Measurements from ENCODE around the gene LRRTM4. TPM values are rescaled to one million over a fixed set of nuclear protein-coding genes. Genes with fewer than 3 reads are reported as not detected.

Gene LRRTM4
- polyA plus RNA-seq, 1 donor = 1.2 TPM

DNA sequence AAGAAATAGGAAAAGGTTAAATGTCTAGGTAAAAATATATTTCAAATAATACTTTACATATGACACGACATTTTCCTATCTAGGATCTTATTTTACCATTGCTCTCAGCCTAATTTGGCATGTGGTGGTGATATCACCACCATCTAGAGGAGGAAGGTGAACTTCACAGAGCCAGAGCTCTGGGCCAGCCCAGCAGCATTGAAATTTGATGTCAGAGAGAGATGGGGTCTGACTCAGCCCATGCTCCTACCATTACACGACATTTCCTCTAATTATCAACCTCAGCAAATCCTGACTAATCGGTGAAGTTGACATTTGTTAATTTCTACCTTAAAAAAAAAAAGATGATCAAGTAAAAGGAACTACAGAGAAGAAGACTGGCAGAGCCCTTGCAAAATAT lies 42.3 kb downstream of the LRRTM4 start:
- Histone ChIP-seq H3K9me3 (ENCODE audit: control insufficient read depth, low read depth, low read length) (no peaks in the 10 kb centered on the region), H3K27ac (ENCODE audit: low read length) (no peak overlapping the region), H3K27me3 (ENCODE audit: control insufficient read depth, insufficient read depth, low read length) (no peaks in the 10 kb centered on the region), H3K4me1 (ENCODE audit: control insufficient read depth, insufficient read depth, low read length) (no peaks in the 10 kb centered on the region), H3K36me3 (ENCODE audit: control insufficient read depth, insufficient read depth, low read length) (no peaks in the 10 kb centered on the region), H3K4me3 (ENCODE audit: low read length) (no peak overlapping the region)
- DNase-seq = no peak
- 58% methylated on average over 3 of the region's 3 CpGs for WGBS (ENCODE audit: insufficient coverage, low lambda C conversion rate)

- H3K27ac ChIP-seq (ENCODE audit: low read length) = no peak overlapping the region
- no peaks in the 10 kb centered on the region for H3K9me3 ChIP-seq (ENCODE audit: control insufficient read depth, low read depth, low read length)
- 25% methylated on average over 5 of the region's 6 CpGs for WGBS (ENCODE audit: insufficient coverage, low lambda C conversion rate)
- no peaks in the 10 kb centered on the region for H3K36me3 ChIP-seq (ENCODE audit: control insufficient read depth, insufficient read depth, low read length)
- no peaks in the 10 kb centered on the region for H3K27me3 ChIP-seq (ENCODE audit: control insufficient read depth, insufficient read depth, low read length)
- H3K4me1 ChIP-seq (ENCODE audit: control insufficient read depth, insufficient read depth, low read length) = no peaks in the 10 kb centered on the region
- H3K4me3 ChIP-seq (ENCODE audit: low read length) = no peak overlapping the region
- no peak for DNase-seq
These were observed 42.8 kb downstream of the LRRTM4 start for GRCh38 chr2:77479395-77479794.

DNA sequence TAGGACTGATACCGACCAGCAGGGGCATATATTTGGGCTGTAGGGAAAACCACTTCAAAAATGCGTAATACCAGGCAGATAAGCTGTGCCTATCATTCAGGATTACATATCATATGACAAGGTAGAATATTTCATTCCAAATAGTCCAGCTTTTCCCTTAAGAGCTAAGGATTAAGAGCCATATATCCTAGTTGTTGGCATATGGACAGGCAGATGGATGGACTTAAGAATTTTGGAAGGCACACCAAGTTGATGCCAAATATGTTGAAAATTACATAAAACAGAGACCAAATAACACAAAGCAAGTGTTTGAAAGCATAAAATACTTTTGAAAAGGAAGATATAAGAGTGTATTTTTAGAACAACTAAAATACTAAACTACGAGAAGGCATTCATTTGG lies 52.1 kb downstream of the LRRTM4 start:
- Histone ChIP-seq H3K36me3 (ENCODE audit: control insufficient read depth, insufficient read depth, low read length) (no peaks in the 10 kb centered on the region), H3K27me3 (ENCODE audit: control insufficient read depth, insufficient read depth, low read length) (no peaks in the 10 kb centered on the region), H3K4me3 (ENCODE audit: low read length) (no peak overlapping the region), H3K9me3 (ENCODE audit: control insufficient read depth, low read depth, low read length) (no peaks in the 10 kb centered on the region), H3K27ac (ENCODE audit: low read length) (no peak overlapping the region), H3K4me1 (ENCODE audit: control insufficient read depth, insufficient read depth, low read length) (no peaks in the 10 kb centered on the region)
- DNase-seq = no peak
- 83% methylated on average over 1 of the region's 3 CpGs for WGBS (ENCODE audit: insufficient coverage, low lambda C conversion rate)

GRCh38 chr2:77469106-77469505 lies 53.1 kb downstream of the LRRTM4 start:
- Histone ChIP-seq H3K27ac (ENCODE audit: low read length) (no peak overlapping the region), H3K4me1 (ENCODE audit: control insufficient read depth, insufficient read depth, low read length) (no peaks in the 10 kb centered on the region), H3K9me3 (ENCODE audit: control insufficient read depth, low read depth, low read length) (no peaks in the 10 kb centered on the region), H3K27me3 (ENCODE audit: control insufficient read depth, insufficient read depth, low read length) (no peaks in the 10 kb centered on the region), H3K36me3 (ENCODE audit: control insufficient read depth, insufficient read depth, low read length) (no peaks in the 10 kb centered on the region), H3K4me3 (ENCODE audit: low read length) (no peak overlapping the region)
- DNase-seq = no peak
- 75% methylated on average over 1 of the region's 4 CpGs for WGBS (ENCODE audit: insufficient coverage, low lambda C conversion rate)

GRCh38 chr2:77459840-77460239 lies 62.3 kb downstream of the LRRTM4 start:
- Histone ChIP-seq H3K4me3 (ENCODE audit: low read length) (no peak overlapping the region), H3K9me3 (ENCODE audit: control insufficient read depth, low read depth, low read length) (no peaks in the 10 kb centered on the region), H3K4me1 (ENCODE audit: control insufficient read depth, insufficient read depth, low read length) (no peaks in the 10 kb centered on the region), H3K27me3 (ENCODE audit: control insufficient read depth, insufficient read depth, low read length) (no peaks in the 10 kb centered on the region), H3K27ac (ENCODE audit: low read length) (no peak overlapping the region), H3K36me3 (ENCODE audit: control insufficient read depth, insufficient read depth, low read length) (no peaks in the 10 kb centered on the region)
- DNase-seq = no peak
- WGBS (ENCODE audit: insufficient coverage, low lambda C conversion rate) = 80% methylated on average over 1 of the region's 3 CpGs

DNA sequence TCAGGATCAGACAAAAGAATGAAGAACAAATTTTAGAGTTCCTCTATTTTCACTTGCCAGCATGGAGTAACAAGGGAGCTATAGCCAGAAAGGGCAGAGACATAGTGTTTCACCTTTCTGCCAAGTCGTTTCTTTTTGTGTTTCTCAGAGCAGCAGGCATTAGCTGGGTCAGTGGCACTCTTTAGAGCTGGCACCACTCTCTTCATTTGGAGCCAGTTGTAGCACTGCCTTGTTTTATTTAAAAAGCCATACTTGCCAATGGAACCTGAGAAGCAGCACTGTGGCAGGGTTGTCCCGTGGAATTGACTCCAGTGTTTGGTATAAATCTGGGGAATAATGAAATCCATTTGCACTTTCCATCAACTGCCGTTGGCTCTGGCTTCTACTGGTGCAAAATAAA lies 64.0 kb downstream of the LRRTM4 start:
- no peak overlapping the region for H3K27ac ChIP-seq (ENCODE audit: low read length)
- H3K4me3 ChIP-seq (ENCODE audit: low read length) = no peak overlapping the region
- no peak for DNase-seq
- WGBS (ENCODE audit: insufficient coverage, low lambda C conversion rate) = 100% methylated on average over 1 of the region's 3 CpGs
- H3K27me3 ChIP-seq (ENCODE audit: control insufficient read depth, insufficient read depth, low read length) = no peaks in the 10 kb centered on the region
- no peaks in the 10 kb centered on the region for H3K9me3 ChIP-seq (ENCODE audit: control insufficient read depth, low read depth, low read length)
- H3K36me3 ChIP-seq (ENCODE audit: control insufficient read depth, insufficient read depth, low read length) = no peaks in the 10 kb centered on the region
- H3K4me1 ChIP-seq (ENCODE audit: control insufficient read depth, insufficient read depth, low read length) = no peaks in the 10 kb centered on the region

GRCh38 chr2:77457665-77458064 lies 64.5 kb downstream of the LRRTM4 start:
- WGBS (ENCODE audit: insufficient coverage, low lambda C conversion rate) = 100% methylated on average over 1 of the region's 1 CpG
- Histone ChIP-seq H3K27ac (ENCODE audit: low read length) (no peak overlapping the region), H3K4me1 (ENCODE audit: control insufficient read depth, insufficient read depth, low read length) (no peaks in the 10 kb centered on the region), H3K27me3 (ENCODE audit: control insufficient read depth, insufficient read depth, low read length) (no peaks in the 10 kb centered on the region), H3K36me3 (ENCODE audit: control insufficient read depth, insufficient read depth, low read length) (no peaks in the 10 kb centered on the region), H3K4me3 (ENCODE audit: low read length) (no peak overlapping the region), H3K9me3 (ENCODE audit: control insufficient read depth, low read depth, low read length) (no peaks in the 10 kb centered on the region)
- DNase-seq = no peak

GRCh38 chr2:77443076-77443475 lies 79.1 kb downstream of the LRRTM4 start:
- H3K27me3 ChIP-seq (ENCODE audit: control insufficient read depth, insufficient read depth, low read length) = no peaks in the 10 kb centered on the region
- H3K27ac ChIP-seq (ENCODE audit: low read length) = no peak overlapping the region
- WGBS (ENCODE audit: insufficient coverage, low lambda C conversion rate) = 100% methylated on average over 4 of the region's 5 CpGs
- no peaks in the 10 kb centered on the region for H3K4me1 ChIP-seq (ENCODE audit: control insufficient read depth, insufficient read depth, low read length)
- no peak overlapping the region for H3K4me3 ChIP-seq (ENCODE audit: low read length)
- H3K36me3 ChIP-seq (ENCODE audit: control insufficient read depth, insufficient read depth, low read length) = no peaks in the 10 kb centered on the region
- no peak for DNase-seq
- no peaks in the 10 kb centered on the region for H3K9me3 ChIP-seq (ENCODE audit: control insufficient read depth, low read depth, low read length)

- no peak for DNase-seq
- Histone ChIP-seq H3K9me3 (ENCODE audit: control insufficient read depth, low read depth, low read length) (no peaks in the 10 kb centered on the region), H3K27ac (ENCODE audit: low read length) (no peak overlapping the region), H3K27me3 (ENCODE audit: control insufficient read depth, insufficient read depth, low read length) (no peaks in the 10 kb centered on the region), H3K4me1 (ENCODE audit: control insufficient read depth, insufficient read depth, low read length) (no peaks in the 10 kb centered on the region), H3K4me3 (ENCODE audit: low read length) (no peak overlapping the region), H3K36me3 (ENCODE audit: control insufficient read depth, insufficient read depth, low read length) (no peaks in the 10 kb centered on the region)
These were observed 87.3 kb downstream of the LRRTM4 start for GRCh38 chr2:77434880-77435279.

- no peak overlapping the region for H3K4me3 ChIP-seq (ENCODE audit: low read length)
- WGBS (ENCODE audit: insufficient coverage, low lambda C conversion rate) = 90% methylated on average over 3 of the region's 4 CpGs
- no peaks in the 10 kb centered on the region for H3K36me3 ChIP-seq (ENCODE audit: control insufficient read depth, insufficient read depth, low read length)
- no peak overlapping the region for H3K27ac ChIP-seq (ENCODE audit: low read length)
- H3K27me3 ChIP-seq (ENCODE audit: control insufficient read depth, insufficient read depth, low read length) = no peaks in the 10 kb centered on the region
- H3K9me3 ChIP-seq (ENCODE audit: control insufficient read depth, low read depth, low read length) = no peaks in the 10 kb centered on the region
- no peak for DNase-seq
- no peaks in the 10 kb centered on the region for H3K4me1 ChIP-seq (ENCODE audit: control insufficient read depth, insufficient read depth, low read length)
These were observed 93.2 kb downstream of the LRRTM4 start for GRCh38 chr2:77428946-77429345.

GRCh38 chr2:77421971-77422370 lies 100.2 kb downstream of the LRRTM4 start:
- no peaks in the 10 kb centered on the region for H3K9me3 ChIP-seq (ENCODE audit: control insufficient read depth, low read depth, low read length)
- DNase-seq = no peak
- H3K4me3 ChIP-seq (ENCODE audit: low read length) = no peak overlapping the region
- H3K4me1 ChIP-seq (ENCODE audit: control insufficient read depth, insufficient read depth, low read length) = no peaks in the 10 kb centered on the region
- no peak overlapping the region for H3K27ac ChIP-seq (ENCODE audit: low read length)
- no peaks in the 10 kb centered on the region for H3K27me3 ChIP-seq (ENCODE audit: control insufficient read depth, insufficient read depth, low read length)
- WGBS (ENCODE audit: insufficient coverage, low lambda C conversion rate) = 100% methylated on average over 1 of the region's 4 CpGs
- H3K36me3 ChIP-seq (ENCODE audit: control insufficient read depth, insufficient read depth, low read length) = no peaks in the 10 kb centered on the region

Data from large intestine (tissue), 3 donors.